OCI-LY7 (cell line): ENCODE measurements around the gene ZMIZ1.

Source experiments
- EZH2phosphoT487 ChIP-seq: fragments of 200-600 bp; sonication (generic); IDR thresholded peaks from 2 replicates; pipeline ENCODE4 v1.6.1; 2018; ENCODE audit warnings: low read depth, borderline replicate concordance, mild to moderate bottlenecking, mixed run types, antibody characterized with exemption, low read length, moderate library complexity, mixed read lengths
- TF ChIP-seq, protein P1 (sequence below): fragments of 200-600 bp; sonication (generic); conservative IDR thresholded peaks from 2 replicates; pipeline ENCODE4 v1.5.1; 2014; ENCODE audit warnings: mild to moderate bottlenecking, antibody characterized with exemption, low read length, moderate library complexity, mixed read lengths

- TF ChIP-seq, protein P1, sequence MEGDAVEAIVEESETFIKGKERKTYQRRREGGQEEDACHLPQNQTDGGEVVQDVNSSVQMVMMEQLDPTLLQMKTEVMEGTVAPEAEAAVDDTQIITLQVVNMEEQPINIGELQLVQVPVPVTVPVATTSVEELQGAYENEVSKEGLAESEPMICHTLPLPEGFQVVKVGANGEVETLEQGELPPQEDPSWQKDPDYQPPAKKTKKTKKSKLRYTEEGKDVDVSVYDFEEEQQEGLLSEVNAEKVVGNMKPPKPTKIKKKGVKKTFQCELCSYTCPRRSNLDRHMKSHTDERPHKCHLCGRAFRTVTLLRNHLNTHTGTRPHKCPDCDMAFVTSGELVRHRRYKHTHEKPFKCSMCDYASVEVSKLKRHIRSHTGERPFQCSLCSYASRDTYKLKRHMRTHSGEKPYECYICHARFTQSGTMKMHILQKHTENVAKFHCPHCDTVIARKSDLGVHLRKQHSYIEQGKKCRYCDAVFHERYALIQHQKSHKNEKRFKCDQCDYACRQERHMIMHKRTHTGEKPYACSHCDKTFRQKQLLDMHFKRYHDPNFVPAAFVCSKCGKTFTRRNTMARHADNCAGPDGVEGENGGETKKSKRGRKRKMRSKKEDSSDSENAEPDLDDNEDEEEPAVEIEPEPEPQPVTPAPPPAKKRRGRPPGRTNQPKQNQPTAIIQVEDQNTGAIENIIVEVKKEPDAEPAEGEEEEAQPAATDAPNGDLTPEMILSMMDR, result no peak
- no peak for TF ChIP-seq EZH2phosphoT487
Measured at GRCh38 chr10:79100771-79101170, 32.0 kb downstream of the ZMIZ1 start.
